Gastrocnemius medialis (tissue), 4 donors: ENCODE results near the gene PEAK3. TPM values are rescaled to one million over a fixed set of nuclear protein-coding genes. Genes with fewer than 3 reads are reported as not detected.
A peak's percentile ranks its signal among the peaks of the same experiment; 100 is the strongest.

ENCODE experiments used
- ATAC-seq, 2 donors: fragments of 150-250 bp; one replicate each; pipeline ENCODE4 v1.9.1; 2016
- DNase-seq, 2 donors: peaks; one replicate each; pipeline ENCODE4 v3.0.0-alpha.2; 2019
- H3K27ac ChIP-seq, 4 donors: fragments of 200-600 bp; sonication (generic); 1 replicate in 1 of 4; 2 replicates in 3 of 4; pipeline ENCODE4 v1.5.1; 2016 to 2018; ENCODE audit warnings: mild to moderate bottlenecking in 2 of 4, moderate library complexity in 1 of 4
- H3K27me3 ChIP-seq, 3 donors: fragments of 200-600 bp; sonication (generic) in 2 of 3; 1 replicate in 1 of 3; 2 replicates in 2 of 3; pipeline versions ENCODE4 v1.5.1 to v1.6.0; 2016 to 2019; ENCODE audit warnings: mild to moderate bottlenecking in 1 of 3, moderate library complexity in 1 of 3
- H3K36me3 ChIP-seq, 2 donors: fragments of 200-600 bp; sonication (generic) in 1 of 2; one replicate each; pipeline ENCODE4 v1.5.1; 2017 to 2018
- H3K4me1 ChIP-seq, 2 donors: fragments of 200-600 bp; sonication (generic) in 1 of 2; one replicate each; pipeline ENCODE4 v1.5.1; 2016 to 2017; ENCODE audit warnings: mild to moderate bottlenecking in 2 of 2
- H3K4me3 ChIP-seq, 4 donors: fragments of 200-600 bp; sonication (generic) in 3 of 4; 1 replicate in 1 of 4; 2 replicates in 3 of 4; pipeline ENCODE4 v1.5.1; 2016 to 2019; ENCODE audit warnings: mild to moderate bottlenecking in 2 of 4
- H3K9me3 ChIP-seq, 3 donors: fragments of 200-600 bp; sonication (generic) in 2 of 3; 1 replicate in 1 of 3; 2 replicates in 2 of 3; pipeline ENCODE4 v1.5.1; 2016 to 2019
- CTCF ChIP-seq, 5 experiments: fragments of 450-650 bp in 3 of 5; fragments of 200-600 bp in 2 of 5; sonication (generic) in 2 of 5; IDR thresholded peaks in 4 of 5; conservative IDR thresholded peaks in 1 of 5; 1 replicate in 4 of 5; 2 replicates in 1 of 5; pipeline ENCODE4 v1.5.1; 2016 to 2019; ENCODE audit warnings: antibody characterized with exemption in 5 of 5, mild to moderate bottlenecking in 3 of 5, moderate library complexity in 3 of 5
- POLR2A ChIP-seq, 2 donors: fragments of 450-650 bp; IDR thresholded peaks; one replicate each; pipeline ENCODE4 v1.6.1; 2017; ENCODE audit warnings: antibody characterized with exemption in 2 of 2, mild to moderate bottlenecking in 2 of 2, moderate library complexity in 2 of 2
- in situ Hi-C, 4 donors: fragments of 200-750 bp; cut with MboI; loops; one replicate each; pipeline versions ENCODE4 v1.15.0 to v1.8.0; 2017; ENCODE audit warnings: low sequenced_read_pairs in 4 of 4
- intact Hi-C: fragments of 100-400 bp; cut with DNase I; formaldehyde crosslinking; loops from one replicate; pipeline ENCODE4 v1.15.1; 2023; ENCODE audit warnings: low total_unique reads
- total RNA-seq, 4 donors: library from RNA; depleted of rRNA; stranded (reverse); fragments of >200 nt; gene quantifications; one replicate each; pipeline versions ENCODE4 v1.1.0 to v1.2.3, GENCODE V29; 2016

Gene PEAK3
- total RNA-seq, 4 donors from 2014 or later: 0.11 TPM; not detected in 3

- in situ Hi-C loops: no loop called here
- ATAC-seq (no peak), DNase-seq (no peak)
- no peak for TF ChIP-seq POLR2A (IDR thresholded peaks at IDR 0.05)
- peaks cover 27 to 59% of the 10 kb centered on the region in 2 donors for H3K4me1 ChIP-seq
- H3K9me3 ChIP-seq: no peaks in the 10 kb centered on the region
- H3K27me3 ChIP-seq: no peaks in the 10 kb centered on the region
- H3K27ac ChIP-seq: peak overlapping the region in 2 of 4 donors; percentile 31 to 82
- intact Hi-C loops: no loop called here
- peaks cover 0 to 25% of the 10 kb centered on the region in 2 donors for H3K36me3 ChIP-seq
- H3K4me3 ChIP-seq: no peak overlapping the region
Observed at GRCh38 chr19:2250766-2251105, 31.2 kb downstream of the PEAK3 start.

GRCh38 chr19:2249880-2250765 is 31.9 kb downstream of the PEAK3 start:
- H3K27me3 ChIP-seq: no peaks in the 10 kb centered on the region
- peak in 1 of 2 donors; percentile 38 for DNase-seq
- ATAC-seq: no peak
- intact Hi-C loops: no loop called here
- TF ChIP-seq POLR2A (IDR thresholded peaks at IDR 0.05) (no peak), CTCF (IDR thresholded peaks at IDR 0.05 in 4 of 5, conservative IDR thresholded peaks at IDR 0.05 in 1 of 5) (no peak)
- H3K9me3 ChIP-seq: no peaks in the 10 kb centered on the region
- peaks cover 27 to 57% of the 10 kb centered on the region in 2 donors for H3K4me1 ChIP-seq
- in situ Hi-C loops: no loop called here
- H3K27ac ChIP-seq: peak overlapping the region in 3 of 4 donors; percentile 5 to 82 (median 31)
- no peak overlapping the region for H3K4me3 ChIP-seq
- peaks cover 0 to 31% of the 10 kb centered on the region in 2 donors for H3K36me3 ChIP-seq

GRCh38 chr19:2249010-2249866 is 32.7 kb downstream of the PEAK3 start, which contains the start of gene AMH:
TSS of gene AMH (plus strand) at chr19:2249323. CDS start at chr19:2249333, 10 bp downstream.
- DNase-seq (peak in 1 of 2 donors; percentile 23), ATAC-seq (peak in 1 of 2 donors; percentile 16)
- peaks cover 0 to 40% of the 10 kb centered on the region in 2 donors for H3K36me3 ChIP-seq
- TF ChIP-seq POLR2A (IDR thresholded peaks at IDR 0.05) (no peak), CTCF (IDR thresholded peaks at IDR 0.05 in 4 of 5, conservative IDR thresholded peaks at IDR 0.05 in 1 of 5) (no peak)
- no peak within 1 kb of the TSS for H3K4me3 ChIP-seq
- H3K27me3 ChIP-seq: no peaks in the 10 kb centered on the region
- in situ Hi-C loops: no loop called here
- H3K27ac ChIP-seq: peak within 1 kb of the TSS; percentile 5 to 86 (median 58)
- intact Hi-C loops: no loop called here
- no peaks in the 10 kb centered on the region for H3K9me3 ChIP-seq
- H3K4me1 ChIP-seq: peaks cover 23 to 51% of the 10 kb centered on the region in 2 donors

- in situ Hi-C loops: no loop called here
- peaks cover 0 to 48% of the 10 kb centered on the region in 2 donors for H3K36me3 ChIP-seq
Observed at GRCh38 chr19:2248136-2249009, 33.6 kb downstream of the PEAK3 start.

More at GRCh38 chr19:2248136-2249009, 33.6 kb downstream of the PEAK3 start:
- no peaks in the 10 kb centered on the region for H3K27me3 ChIP-seq
- H3K4me1 ChIP-seq: peaks cover 14 to 42% of the 10 kb centered on the region in 2 donors
- no peak overlapping the region for H3K4me3 ChIP-seq
- no peak for TF ChIP-seq POLR2A (IDR thresholded peaks at IDR 0.05)
- intact Hi-C loops: no loop called here
- ATAC-seq (no peak), DNase-seq (no peak)
- peak overlapping the region in 3 of 4 donors; percentile 35 to 86 (median 82) for H3K27ac ChIP-seq
- no peaks in the 10 kb centered on the region for H3K9me3 ChIP-seq
